ENCODE measurements around the gene PLXNB2.
A peak's percentile ranks its signal among the peaks of the same experiment; 100 is the strongest.

PLXNB2 gene

GRCh38 chr22:50306753-50307749 lies at the start of gene PLXNB2:
PLXNB2 (minus strand) TSS chr22:50307646; CDS start chr22:50290584, 17,062 bp downstream.
- DNase-seq: peak; percentile 79
- H3K4me1 ChIP-seq (ENCODE audit: low read length): peaks cover 22% of the 10 kb centered on the region
- peak within 1 kb of the TSS; percentile 68 for H3K9ac ChIP-seq (ENCODE audit: low read length)
- no peaks in the 10 kb centered on the region for H3K9me3 ChIP-seq (replicated peaks; ENCODE audit: insufficient read depth, low read length)
- peak within 1 kb of the TSS; percentile 36; the same call in 1 of the 2 replicates for H2AFZ ChIP-seq (ENCODE audit: low read length)
- H3K27ac ChIP-seq (ENCODE audit: low read length): peak within 1 kb of the TSS; percentile 55; the same call in 1 of the 2 replicates
- H3F3A ChIP-seq (ENCODE audit: insufficient read depth, low read length): peaks cover 9% of the 10 kb centered on the region
- H4K20me1 ChIP-seq (ENCODE audit: insufficient read depth, low read length): no peaks in the 10 kb centered on the region
- H3K4me3 ChIP-seq (ENCODE audit: low read length): peak within 1 kb of the TSS; percentile 76
- H3K27me3 ChIP-seq (replicated peaks; ENCODE audit: insufficient read depth, low read length): no peaks in the 10 kb centered on the region
- no peaks in the 10 kb centered on the region for H3K9me2 ChIP-seq (replicated peaks; ENCODE audit: insufficient read depth, low read length)
- H3K79me2 ChIP-seq (ENCODE audit: low read length): peaks cover 29% of the 10 kb centered on the region
- TF ChIP-seq EZH2 (optimal IDR thresholded peaks at IDR 0.05; ENCODE audit: low read depth, low read length) (no peak), EZH2phosphoT487 (IDR thresholded peaks at IDR 0.05; ENCODE audit: low read length) (no peak), CTCF (IDR thresholded peaks at IDR 0.05; ENCODE audit: low read length) (no peak)
- peak within 1 kb of the TSS; percentile 79 for H3K4me2 ChIP-seq (ENCODE audit: low read depth, low read length)
- H3K36me3 ChIP-seq (replicated peaks; ENCODE audit: insufficient read depth, low read length): no peaks in the 10 kb centered on the region

- Histone ChIP-seq H3K27ac (ENCODE audit: low read length) (no peak overlapping the region), H3F3A (ENCODE audit: insufficient read depth, low read length) (no peaks in the 10 kb centered on the region), H3K4me2 (ENCODE audit: low read depth, low read length) (no peak overlapping the region), H3K79me2 (ENCODE audit: low read length) (peaks cover 76% of the 10 kb centered on the region), H3K36me3 (replicated peaks; ENCODE audit: insufficient read depth, low read length) (no peaks in the 10 kb centered on the region), H2AFZ (ENCODE audit: low read length) (no peak overlapping the region), H4K20me1 (ENCODE audit: insufficient read depth, low read length) (no peaks in the 10 kb centered on the region), H3K4me3 (ENCODE audit: low read length) (no peak overlapping the region), H3K9me3 (replicated peaks; ENCODE audit: insufficient read depth, low read length) (no peaks in the 10 kb centered on the region), H3K4me1 (ENCODE audit: low read length) (no peaks in the 10 kb centered on the region), H3K27me3 (replicated peaks; ENCODE audit: insufficient read depth, low read length) (no peaks in the 10 kb centered on the region), H3K9me2 (replicated peaks; ENCODE audit: insufficient read depth, low read length) (no peaks in the 10 kb centered on the region), H3K9ac (ENCODE audit: low read length) (no peak overlapping the region)
- TF ChIP-seq CTCF (IDR thresholded peaks at IDR 0.05; ENCODE audit: low read length): no peak
- no peak for TF ChIP-seq EZH2phosphoT487 (IDR thresholded peaks at IDR 0.05; ENCODE audit: low read length)
- TF ChIP-seq EZH2 (optimal IDR thresholded peaks at IDR 0.05; ENCODE audit: low read depth, low read length): no peak
- no peak for DNase-seq
Measured at GRCh38 chr22:50357222-50357621, 49.8 kb upstream of the PLXNB2 start.

- Histone ChIP-seq H3K4me1 (ENCODE audit: low read length) (no peaks in the 10 kb centered on the region), H3K79me2 (ENCODE audit: low read length) (peaks cover 68% of the 10 kb centered on the region), H3K27ac (ENCODE audit: low read length) (no peak overlapping the region), H3K9ac (ENCODE audit: low read length) (no peak overlapping the region), H3K27me3 (replicated peaks; ENCODE audit: insufficient read depth, low read length) (no peaks in the 10 kb centered on the region), H2AFZ (ENCODE audit: low read length) (no peak overlapping the region), H3K9me2 (replicated peaks; ENCODE audit: insufficient read depth, low read length) (no peaks in the 10 kb centered on the region), H3F3A (ENCODE audit: insufficient read depth, low read length) (no peaks in the 10 kb centered on the region), H4K20me1 (ENCODE audit: insufficient read depth, low read length) (no peaks in the 10 kb centered on the region), H3K4me3 (ENCODE audit: low read length) (no peak overlapping the region), H3K4me2 (ENCODE audit: low read depth, low read length) (no peak overlapping the region), H3K36me3 (replicated peaks; ENCODE audit: insufficient read depth, low read length) (no peaks in the 10 kb centered on the region), H3K9me3 (replicated peaks; ENCODE audit: insufficient read depth, low read length) (no peaks in the 10 kb centered on the region)
- TF ChIP-seq CTCF (IDR thresholded peaks at IDR 0.05; ENCODE audit: low read length) (no peak), EZH2 (optimal IDR thresholded peaks at IDR 0.05; ENCODE audit: low read depth, low read length) (no peak)
- no peak for DNase-seq
Measured at GRCh38 chr22:50356186-50356585, 48.7 kb upstream of the PLXNB2 start.
